Measurements from ENCODE around the gene ICAM2.
"Not testable (repeated sequence)": the region's sequence is repeated elsewhere in the genome, so short reads cannot be mapped to it uniquely, and the experiment has no call there.

ICAM2 gene

DNA sequence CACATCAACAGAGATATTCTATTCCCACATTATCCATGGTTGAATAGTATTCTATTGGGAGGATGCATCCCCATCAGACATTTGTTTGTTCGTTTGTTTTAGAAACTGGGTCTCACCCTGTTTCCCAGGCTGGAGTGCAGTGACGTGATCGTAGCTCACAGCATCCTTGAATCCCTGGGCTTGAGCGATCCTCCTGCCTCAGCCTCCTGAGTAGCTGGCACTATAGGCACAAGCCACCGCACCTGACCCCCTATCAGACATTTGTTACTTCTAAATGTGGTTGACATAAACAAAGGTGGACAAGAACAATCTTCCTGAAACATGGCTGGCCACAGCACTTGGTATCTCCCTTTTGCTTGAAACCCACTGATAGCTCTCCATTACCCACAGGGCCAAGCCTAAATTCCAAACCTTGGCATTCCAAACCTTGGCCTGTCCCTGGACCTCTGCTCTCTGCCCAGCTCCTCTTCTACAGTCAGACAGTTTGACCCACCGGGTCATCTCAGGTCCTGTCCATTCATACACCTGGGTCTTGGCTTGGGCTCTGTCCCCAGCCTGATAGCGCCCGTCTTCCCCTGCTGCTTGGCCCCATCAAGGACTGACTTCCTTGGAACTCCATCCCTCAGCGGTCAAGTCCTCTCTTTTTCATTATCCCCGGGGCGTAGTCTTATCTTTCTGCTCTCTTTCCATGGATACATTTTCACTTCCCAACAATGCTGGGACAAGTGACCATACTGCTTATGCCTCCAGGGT is 23.8 kb downstream of the ICAM2 start:
- no peak for DNase-seq

DNA sequence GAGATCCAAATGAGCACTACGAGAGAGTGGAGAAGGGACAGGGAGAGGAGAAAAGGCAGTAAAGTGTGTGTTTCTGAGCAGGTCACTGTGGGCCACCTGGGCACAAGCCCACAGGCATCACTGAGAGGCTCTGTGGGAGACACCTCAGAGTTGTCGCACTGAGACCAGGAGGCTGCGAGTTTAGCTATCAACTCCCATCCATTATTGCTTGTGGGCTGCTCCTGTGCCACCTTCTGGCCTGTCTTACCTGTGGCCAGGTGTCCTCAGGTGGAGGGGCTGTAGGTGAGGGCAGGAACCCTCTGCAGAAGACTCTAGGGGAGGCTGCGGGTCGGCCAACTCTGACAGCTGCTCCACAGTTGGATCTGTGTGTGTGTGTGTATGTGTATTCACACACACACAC is 24.8 kb downstream of the ICAM2 start:
- no peak for DNase-seq

DNA sequence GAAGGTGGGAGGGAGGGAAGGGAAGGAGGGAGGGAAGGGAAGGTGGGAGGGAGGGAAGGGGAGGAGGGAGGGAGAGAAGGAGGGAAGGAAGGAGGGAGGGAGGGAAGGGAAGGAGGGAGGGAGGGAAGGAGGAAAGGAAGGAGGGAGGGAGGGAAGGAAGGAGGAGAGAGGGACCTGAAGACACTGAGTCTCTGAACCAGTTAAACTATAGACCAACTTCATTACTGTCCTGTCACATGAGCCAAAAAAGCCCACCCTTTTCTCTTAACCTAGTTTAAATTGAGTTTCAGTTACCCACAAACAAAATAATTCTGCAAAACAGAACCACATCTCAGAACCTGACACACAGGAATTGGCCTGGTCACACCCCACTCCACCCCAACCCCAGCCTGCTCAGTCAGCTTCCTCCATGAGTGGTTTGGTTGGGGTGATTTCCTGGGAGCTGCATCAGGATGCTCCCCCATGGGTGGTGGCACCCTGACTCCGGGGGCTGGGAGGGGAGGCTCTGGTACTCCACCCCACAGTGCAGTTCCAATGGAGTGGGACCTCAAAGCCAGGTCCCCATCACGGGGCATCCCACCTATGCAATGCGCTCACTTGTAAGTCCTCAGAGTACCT is 27.0 kb downstream of the ICAM2 start:
- DNase-seq = no peak

DNA sequence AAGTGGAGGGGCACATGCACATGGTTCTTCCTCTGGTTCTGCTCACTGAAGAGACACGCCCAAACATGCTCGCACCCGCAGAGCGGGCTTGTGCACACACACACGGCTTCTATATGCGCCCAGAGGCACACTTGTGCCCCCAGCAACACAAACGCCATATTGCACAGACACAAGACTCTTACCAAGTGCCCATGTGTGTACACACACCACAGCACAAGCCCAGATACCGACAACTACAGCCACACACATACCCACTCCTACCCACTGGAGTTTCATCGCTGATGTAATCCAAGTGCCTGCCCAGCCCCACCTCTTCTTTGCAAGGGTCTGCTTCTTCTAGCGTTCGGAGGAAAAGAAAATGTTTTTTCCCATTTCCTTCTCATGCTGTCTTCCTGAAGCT is 28.8 kb downstream of the ICAM2 start:
- DNase-seq = no peak

DNA sequence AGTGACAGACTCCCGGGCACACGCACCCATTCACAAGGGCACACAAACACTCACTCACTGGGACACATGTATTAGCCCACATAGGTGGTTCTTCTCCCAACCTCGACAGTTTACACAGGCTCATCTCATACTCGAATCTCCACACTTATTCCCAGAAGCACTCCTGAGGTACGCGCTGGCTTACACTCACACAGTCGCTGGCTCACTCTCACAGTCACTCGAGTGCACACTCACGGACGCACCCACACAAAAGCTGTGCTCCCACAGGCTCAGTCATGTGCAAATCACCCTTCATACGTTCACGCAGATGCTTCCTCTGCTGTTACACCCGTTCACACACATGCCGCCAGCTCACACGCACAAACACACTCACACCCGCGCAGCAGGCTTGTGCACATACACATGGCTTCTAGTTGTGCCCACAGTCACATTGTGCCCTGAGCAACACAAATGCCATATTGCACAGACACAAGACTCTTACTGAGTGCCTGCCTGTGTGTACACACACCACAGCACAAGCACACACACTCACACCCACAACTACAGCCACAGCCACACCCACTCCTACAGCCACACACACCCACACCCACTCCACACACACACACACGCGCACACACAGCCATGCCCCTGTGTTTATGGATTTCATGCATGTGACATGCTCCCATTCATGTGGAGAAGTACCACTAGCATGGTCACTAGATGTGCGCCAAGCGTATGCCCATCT is 30.6 kb downstream of the ICAM2 start:
- DNase-seq = no peak

DNA sequence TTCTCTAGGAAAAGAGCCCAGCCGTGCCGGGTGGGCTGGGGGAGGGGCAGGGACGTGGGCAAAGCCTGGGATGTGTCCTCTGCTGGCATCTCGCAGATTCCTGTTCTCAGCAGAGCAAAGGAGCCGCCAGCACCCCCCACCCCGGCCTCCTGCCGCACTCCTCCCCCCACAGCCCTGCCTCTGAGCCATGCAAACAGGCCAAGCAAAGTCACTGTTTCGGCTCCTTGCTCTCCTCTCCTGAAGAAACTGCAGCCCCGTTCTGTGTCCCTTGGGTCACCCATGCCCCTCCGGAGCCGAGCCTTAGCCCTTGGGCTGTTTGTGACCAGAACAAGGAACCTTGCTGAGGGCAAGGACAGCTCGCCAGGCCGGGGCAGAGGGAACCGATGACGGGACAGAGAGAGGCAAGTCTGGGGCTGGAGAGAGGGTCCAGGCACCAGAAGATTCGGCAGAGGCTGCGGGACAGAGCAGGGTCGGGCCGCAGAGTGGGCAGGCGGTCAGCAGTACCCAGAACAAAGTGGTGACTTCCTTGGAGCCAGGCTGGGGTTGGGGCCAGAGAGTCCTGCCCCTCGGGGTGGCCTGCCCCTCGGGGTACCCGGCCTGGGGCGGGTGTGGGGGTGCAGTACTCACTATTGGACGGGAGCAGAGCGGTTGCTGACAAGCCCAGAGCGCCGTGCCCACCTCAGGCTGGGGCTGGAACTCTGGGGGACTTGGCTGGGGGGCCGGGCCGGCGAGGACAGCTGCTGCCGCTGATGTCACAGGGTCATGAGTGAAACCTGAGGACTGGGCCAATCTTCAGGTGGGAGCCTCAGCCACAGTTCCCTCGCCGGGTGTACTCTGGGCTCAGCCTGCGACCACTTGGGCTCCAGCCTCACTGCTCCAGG is 31.5 kb downstream of the ICAM2 start:
- no peak for DNase-seq

DNA sequence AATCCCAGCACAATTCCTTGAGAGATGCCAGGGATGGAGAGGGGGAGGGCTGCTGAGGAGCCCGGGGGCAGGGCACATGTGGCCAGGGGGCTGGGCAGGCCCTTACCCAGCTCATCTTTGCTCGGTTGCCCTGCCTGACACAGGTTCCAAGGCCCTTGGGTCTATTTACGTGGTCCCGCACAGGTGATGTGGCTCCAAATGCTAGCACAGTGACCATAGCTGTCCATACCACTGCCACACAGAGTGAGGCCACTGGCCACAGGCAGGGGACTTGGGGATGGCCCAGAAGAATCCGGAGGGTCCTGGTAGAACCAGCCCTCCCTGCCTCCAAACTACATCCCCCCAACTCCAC is 32.3 kb downstream of the ICAM2 start:
- DNase-seq = no peak

DNA sequence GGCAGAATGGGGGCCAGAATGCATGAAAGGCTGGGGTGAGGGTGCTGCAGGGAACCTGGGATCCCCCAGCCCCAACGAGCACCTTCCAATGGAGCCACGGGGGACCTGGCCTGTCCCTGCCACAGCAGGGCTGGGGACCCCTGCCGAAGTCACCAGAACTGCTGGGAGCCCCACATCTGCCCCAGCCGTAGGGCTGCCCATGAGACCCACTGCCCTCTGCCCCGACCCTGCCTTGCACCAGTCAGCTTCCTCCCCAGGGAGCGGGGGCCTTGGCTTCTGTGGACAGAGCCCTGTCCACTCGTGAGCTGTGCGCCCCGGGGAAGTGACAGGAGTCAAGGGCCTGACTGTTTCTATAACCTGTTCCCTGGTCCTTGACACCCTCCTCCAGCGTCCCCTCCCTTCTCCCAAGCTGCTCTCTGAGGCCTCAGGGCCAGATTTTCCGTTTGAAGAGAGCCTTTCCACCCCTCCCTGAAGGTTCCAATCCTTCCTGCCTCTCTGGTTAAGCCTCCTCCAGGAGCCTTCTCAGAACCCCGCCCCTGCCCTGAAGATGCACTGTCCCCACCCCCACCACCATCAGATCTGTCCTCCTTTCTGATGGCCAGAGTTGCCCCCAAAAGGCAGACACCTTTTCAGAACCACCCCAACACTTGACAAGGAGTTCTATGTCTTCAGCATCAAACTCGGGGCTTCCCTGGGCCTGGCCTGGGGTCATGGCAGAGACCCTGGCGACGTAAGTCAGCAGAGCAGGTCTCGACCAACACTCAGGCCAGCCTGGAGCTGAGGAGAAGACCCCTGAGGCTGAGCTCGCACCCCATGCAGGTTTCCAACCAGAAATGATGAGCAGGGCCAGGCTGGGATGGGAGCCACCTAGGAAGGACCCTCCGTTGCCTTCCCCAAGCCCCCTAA is 33.0 kb downstream of the ICAM2 start:
- no peak for DNase-seq

DNA sequence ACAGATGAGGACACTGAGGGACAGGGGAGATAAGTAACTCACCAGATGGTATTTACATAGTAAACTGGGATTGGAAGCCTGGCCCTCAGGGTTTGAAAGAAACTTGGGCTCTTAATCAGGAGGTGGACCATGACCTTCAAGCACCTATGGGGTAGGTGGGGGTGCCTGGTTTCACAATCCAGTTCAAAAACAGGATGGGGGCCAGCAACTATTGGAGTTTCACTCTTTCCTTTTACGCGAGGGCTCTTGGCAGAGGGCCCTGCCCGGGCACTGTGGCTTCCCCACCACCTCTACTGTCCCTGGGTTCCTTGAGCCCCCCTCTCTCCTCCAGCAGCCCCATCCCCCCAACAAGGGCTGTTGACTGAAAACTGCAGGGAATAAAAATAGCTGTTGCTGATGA is 33.6 kb downstream of the ICAM2 start:
- DNase-seq = no peak

DNA sequence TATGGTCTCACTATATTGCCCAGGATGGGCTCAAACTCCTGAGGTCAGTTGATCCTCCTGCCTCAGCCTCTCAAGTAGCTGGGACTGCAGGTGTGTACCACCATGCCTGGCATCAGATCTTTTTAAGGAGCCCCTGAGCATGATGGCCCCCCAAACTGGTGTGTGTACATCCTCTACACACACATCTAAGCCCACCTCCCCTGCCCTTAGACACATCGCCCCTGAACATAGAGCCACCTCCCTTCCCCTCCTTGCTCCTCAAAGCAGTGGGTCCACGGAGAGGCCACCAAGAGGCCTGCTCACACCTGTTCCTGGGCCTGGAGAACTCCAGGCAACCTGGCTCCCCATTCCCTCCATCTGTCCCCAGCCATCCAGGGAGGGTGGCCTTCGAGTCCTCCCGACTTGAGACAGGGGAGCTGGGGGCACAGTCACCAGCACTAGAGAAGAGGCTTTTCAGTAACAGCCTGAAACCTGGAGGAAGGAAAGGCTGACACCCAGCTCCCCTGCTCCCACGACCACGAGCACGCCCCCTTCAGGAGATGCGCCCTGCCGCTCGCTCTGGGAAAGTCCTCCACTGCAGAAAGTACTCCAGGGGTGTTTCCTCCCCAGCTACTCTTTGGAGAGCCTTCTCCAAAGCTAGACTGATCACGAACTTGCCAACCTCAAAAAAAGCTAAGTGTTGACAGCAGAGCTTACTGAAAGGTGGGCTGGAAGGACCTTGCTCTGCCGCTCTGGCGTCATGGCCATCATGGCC is 34.9 kb downstream of the ICAM2 start:
- DNase-seq = no peak

DNA sequence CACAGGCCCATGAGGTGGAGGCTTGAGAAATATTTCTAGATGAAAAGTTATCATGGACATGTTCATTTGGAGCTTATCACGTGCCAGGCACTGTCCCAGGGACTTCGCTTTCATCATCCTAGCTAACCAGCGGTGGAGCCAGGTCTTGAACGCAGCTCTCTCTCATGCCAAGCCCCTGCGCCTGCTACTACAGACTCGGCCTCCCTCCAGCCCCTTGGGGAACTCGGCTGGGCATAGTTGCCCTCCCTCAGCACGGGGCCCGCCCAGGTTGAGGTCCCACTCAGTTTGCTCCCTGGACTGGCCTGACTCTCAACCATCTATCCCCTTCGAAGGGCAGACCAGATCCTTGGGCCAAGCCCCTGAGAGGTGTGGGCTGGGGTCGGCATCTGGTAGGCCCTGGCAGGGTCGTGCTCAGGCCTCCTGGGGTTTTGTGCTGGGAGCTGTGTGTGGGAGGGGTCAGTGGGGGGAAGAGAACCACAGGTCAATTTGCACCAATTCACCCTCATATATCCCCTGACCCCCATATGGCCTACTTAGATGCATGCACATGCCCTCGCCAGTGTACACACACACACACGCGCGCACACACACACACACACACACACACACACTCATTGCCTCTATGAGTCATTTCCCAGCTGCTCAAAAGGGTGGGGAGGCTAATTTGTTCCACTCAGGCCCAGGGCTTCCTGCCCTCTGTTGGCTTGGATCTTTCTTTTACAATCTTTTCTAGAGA is 35.6 kb downstream of the ICAM2 start:
- peak; percentile 55 for DNase-seq

DNA sequence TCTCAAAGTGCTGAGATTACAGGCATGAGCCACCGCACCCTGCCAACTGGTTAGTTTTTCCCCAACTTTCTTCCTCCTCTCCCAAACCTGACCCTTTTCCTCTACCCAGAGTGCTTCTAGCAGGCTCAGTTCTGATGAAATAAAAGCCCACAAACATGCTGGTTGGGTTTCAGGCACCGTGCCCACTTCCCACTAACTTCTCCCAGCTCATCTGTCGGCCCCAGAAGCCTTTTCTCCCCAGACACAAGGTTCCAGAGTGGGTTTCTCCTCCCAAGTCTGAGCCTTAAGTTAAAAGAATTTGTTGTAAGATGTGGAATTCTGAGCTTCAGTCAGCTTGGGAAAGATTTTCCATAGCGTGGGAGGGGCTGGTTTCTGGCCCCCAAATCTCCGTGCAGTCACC is 36.2 kb downstream of the ICAM2 start:
- no peak for DNase-seq

DNA sequence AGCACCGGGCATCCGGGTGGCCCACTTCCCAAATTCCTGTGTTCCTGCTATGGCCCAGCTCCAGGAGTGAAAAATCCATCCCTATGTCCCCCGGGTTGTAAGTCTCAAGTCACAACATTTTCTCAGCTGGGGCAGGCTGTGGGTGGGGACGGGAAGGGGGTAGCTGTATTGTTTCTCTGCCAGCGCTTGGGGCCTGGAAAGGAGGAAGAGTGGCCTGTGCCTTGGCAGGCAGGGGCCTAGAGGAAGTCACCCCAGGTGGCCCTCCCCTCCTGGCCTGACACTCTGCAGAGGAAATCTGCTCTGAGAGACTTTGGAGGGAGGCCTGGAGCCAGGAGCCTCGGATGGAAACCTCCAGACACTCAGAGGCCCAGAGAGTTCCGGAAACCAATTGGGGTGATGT is 37.1 kb downstream of the ICAM2 start:
- no peak for DNase-seq

DNA sequence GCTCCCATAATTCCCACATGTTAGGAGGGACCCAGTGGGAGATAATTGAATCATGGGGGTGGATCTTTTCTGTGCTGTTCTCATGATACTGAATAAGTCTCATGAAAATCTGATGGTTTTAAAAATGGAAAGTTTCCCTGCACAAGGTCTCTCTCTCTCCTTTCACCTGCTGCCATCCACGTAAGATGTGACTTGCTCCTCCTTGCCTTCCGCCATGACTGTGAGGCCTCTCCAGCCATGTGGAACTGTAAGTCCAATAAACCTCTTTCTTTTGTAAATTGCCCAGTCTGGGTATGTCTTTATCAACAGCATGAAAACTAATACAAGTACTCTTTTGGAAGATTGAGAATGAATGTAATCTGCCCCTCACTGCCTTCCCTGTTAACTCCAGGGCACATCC is 37.8 kb downstream of the ICAM2 start:
- not testable (repeated sequence) for DNase-seq

DNA sequence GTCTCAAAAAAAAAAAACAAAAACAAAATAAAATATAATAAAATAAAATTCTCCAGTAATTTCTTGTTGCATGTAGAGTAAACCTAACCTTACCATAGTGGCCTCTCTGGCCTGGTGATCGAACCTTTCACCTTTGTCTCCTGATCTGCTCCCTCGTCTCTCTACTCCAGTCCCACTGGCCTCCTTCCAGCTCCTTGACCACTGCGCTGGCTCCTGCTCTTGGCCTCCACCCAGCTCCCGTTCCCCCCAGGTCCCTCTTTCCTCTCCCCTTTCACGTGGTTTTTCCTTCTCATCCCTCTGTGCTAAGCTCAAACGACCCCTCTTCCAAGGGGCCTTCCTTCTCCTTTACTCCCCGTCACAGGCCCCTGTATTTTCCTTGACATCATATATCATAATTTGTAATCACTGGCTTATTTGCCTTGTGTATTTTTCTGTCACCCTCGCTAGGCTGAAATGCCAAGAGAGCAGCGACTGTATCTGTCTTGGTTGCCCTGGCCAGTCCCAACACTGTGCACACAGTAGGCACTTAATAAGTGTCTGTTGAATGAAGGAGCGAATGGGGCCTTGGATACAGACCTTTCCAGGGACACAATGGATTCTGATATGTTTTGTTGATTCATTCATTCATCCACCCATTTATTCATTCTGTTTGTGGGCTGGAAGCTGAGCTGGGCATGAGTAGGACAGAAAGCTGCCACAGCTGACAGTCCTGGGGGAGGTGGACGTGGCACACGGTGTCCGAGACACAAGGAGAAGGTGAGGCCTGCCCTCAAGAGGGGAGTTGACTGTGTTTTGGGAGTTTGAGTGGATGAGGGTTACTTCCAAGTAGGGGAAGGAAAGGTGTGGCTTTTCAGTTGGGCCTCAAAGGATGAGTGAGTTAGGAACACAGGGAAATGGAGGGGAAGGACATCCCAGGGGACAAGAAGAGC is 41.9 kb downstream of the ICAM2 start:
- DNase-seq = no peak

DNA sequence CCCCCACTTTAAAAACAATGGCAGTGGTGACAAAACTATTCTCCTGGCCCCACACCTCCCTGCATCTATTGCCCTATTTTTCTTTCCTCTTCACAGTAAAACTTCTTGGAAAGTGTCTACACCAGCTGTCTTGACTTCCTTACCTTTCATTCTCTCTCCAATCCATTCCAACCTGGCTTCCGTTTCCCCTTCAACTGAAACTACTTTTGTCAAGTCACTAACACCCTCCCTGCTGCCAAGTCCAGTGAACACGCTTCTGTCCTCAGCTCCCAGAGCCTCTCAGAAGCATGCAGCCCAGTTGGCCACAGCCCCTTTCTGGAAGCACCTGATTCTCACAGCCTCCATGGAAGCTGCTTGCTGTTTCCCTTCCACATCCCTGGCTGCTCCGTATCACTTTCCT is 43.7 kb downstream of the ICAM2 start:
- no peak for DNase-seq

DNA sequence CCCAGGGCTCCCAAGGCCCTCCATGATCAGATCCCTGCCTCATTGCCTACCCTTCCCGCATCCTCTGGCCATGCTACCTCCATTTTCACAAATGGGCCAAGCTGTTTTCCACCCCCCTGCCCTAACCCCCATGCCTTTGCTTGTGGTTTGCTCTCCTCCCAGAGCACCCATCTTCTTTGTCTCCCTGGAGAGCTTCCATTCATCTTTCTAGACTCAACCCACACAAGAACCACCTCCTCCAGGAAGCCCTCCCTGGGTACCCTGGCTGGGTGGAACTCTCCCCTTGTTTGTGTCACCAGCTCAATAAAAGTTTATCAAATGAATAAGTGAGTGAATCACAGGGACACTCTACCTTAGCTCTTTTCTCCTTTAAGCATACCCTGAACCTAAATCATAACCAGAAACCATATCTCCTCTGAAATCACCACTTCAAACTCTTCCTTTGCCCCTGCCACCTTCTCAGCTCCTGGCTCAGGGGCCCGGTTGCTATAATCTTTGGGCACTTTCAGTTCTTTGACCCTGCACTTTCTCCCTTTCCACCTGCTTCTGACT is 44.8 kb downstream of the ICAM2 start:
- no peak for DNase-seq

DNA sequence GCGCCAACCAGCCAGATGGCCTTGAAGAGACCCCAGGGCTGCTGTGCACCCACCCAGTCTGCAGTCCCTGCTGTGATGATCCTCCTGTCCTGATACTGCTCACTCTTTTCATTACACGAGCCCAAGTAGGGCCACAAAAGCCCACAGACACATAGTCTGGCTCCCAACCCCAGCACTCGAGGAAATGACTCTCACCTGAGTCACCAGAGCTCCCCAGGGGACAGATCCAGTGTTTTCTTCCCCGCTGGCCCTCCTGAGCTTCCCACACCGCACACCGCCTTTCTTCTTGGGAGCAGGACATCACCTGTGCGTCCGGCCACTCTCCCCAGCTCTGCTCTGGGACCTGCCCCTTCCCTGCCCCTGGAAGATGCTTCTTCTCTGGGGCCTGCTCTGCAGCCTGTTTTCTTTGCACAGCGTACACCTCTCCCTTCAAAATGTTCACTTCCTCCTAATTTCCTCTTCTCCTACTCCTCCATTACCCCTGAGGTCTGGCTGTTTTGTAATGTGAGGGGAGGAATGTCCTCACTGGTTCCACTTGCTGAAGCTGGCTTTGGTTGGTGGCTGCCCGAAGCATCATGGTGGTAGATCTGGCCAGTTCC is 45.7 kb downstream of the ICAM2 start:
- no peak for DNase-seq

Data from stimulated activated CD4-positive, alpha-beta T cell treated with anti-CD3 and anti-CD28 coated beads, Interleukin-1b, Interleukin-23, amount 100 ng/mL, for 48 hours (primary cell).